ENCODE data around the gene SBF2. TPM values are rescaled to one million over a fixed set of nuclear protein-coding genes. Genes with fewer than 3 reads are reported as not detected.
"Not testable (repeated sequence)": the region's sequence is repeated elsewhere in the genome, so short reads cannot be mapped to it uniquely, and the experiment has no call there.

Gene SBF2
- total RNA-seq, 1 experiment from 2014 or later, result 31.3 TPM

DNA sequence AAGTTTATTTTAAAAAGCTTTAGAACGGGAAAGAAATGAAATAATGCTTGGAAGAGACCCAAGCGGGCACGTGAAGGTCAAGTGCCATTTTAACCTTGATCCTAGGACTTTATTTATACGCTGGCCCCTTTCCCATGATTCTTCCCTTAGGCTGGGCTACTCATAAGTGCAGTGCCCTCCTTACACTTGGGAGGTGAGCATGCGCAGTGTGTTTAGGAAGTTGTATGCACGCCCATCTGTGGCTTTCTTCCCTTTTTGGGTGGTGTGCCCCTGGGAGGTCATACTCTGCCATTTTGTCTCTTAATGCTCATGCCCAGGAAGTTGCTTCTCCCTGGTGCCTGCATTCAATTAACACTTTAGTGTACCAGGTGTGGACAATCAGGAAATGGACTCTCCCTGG, 390.4 kb downstream of the SBF2 start:
- no peaks in the 10 kb centered on the region for H3K9me2 ChIP-seq (replicated peaks; ENCODE audit: low read length)
- no peaks in the 10 kb centered on the region for H3K9me3 ChIP-seq (ENCODE audit: low read length)
- no TSS peak for BruUV-seq (replicated peaks)
- no peak overlapping the region for H3K4me2 ChIP-seq (ENCODE audit: low read length)
- ChIA-PET CTCF (no interaction called here), POLR2A (ENCODE audit: unreplicated experiment) (no interaction called here)
- no peaks in the 10 kb centered on the region for H3K36me3 ChIP-seq (ENCODE audit: low read depth, low read length)
- H3K9ac ChIP-seq (ENCODE audit: low read length), result no peak overlapping the region
- intact Hi-C loops (cut with micrococcal nuclease), result no loop called here
- H2AFZ ChIP-seq (ENCODE audit: low read length), result no peak overlapping the region
- no peak for TF ChIP-seq EZH2phosphoT487 (IDR thresholded peaks at IDR 0.05; ENCODE audit: borderline replicate concordance, low read length)
- TF ChIP-seq, protein P1, sequence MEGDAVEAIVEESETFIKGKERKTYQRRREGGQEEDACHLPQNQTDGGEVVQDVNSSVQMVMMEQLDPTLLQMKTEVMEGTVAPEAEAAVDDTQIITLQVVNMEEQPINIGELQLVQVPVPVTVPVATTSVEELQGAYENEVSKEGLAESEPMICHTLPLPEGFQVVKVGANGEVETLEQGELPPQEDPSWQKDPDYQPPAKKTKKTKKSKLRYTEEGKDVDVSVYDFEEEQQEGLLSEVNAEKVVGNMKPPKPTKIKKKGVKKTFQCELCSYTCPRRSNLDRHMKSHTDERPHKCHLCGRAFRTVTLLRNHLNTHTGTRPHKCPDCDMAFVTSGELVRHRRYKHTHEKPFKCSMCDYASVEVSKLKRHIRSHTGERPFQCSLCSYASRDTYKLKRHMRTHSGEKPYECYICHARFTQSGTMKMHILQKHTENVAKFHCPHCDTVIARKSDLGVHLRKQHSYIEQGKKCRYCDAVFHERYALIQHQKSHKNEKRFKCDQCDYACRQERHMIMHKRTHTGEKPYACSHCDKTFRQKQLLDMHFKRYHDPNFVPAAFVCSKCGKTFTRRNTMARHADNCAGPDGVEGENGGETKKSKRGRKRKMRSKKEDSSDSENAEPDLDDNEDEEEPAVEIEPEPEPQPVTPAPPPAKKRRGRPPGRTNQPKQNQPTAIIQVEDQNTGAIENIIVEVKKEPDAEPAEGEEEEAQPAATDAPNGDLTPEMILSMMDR (conservative IDR thresholded peaks at IDR 0.05; ENCODE audit: low read depth, low read length), result no peak
- TF ChIP-seq EZH2 (IDR thresholded peaks at IDR 0.05; ENCODE audit: low read length, unreplicated experiment), result no peak
- no peak for ATAC-seq
- H3K27ac ChIP-seq (ENCODE audit: low read length), result no peak overlapping the region
- DNase-seq, result no peak
- no peaks in the 10 kb centered on the region for H3K79me2 ChIP-seq (ENCODE audit: low read length)
- no peaks in the 10 kb centered on the region for H4K20me1 ChIP-seq (ENCODE audit: low read length)
- no peak overlapping the region for H3K4me3 ChIP-seq (ENCODE audit: low read length)
- H3K4me1 ChIP-seq (ENCODE audit: insufficient read depth, low read length), result peaks cover 55% of the 10 kb centered on the region
- H3F3A ChIP-seq (ENCODE audit: low read length, unreplicated experiment), result peaks cover 11% of the 10 kb centered on the region
- H3K27me3 ChIP-seq (ENCODE audit: low read length), result no peaks in the 10 kb centered on the region

DNA sequence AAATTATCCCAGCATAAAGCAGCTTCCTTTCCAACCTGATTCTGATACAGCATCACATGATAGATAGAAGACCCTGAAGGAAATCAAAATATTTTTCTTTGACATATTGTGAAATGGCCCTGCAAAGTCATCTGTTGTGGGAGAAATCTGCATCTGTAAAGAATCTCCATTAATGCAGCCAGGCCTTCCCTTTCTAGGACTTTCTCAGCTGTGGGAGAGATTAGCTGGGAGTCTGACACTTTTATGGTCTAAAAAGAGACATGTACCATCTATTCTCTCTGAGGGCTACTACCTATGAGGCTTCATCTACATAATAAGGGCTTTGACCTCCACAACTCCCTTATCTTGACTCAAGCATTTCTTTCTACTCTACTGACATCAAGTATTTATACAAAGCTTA, 392.1 kb downstream of the SBF2 start:
- no peak overlapping the region for H3K27ac ChIP-seq (ENCODE audit: low read length)
- DNase-seq, result no peak
- POLR2A ChIA-PET (ENCODE audit: unreplicated experiment), result interaction anchor here (0.7 kb wide), 1 partner anchor 328 kb away, joined by 3 read pairs; the partner anchor contains the start of gene WEE1

DNA sequence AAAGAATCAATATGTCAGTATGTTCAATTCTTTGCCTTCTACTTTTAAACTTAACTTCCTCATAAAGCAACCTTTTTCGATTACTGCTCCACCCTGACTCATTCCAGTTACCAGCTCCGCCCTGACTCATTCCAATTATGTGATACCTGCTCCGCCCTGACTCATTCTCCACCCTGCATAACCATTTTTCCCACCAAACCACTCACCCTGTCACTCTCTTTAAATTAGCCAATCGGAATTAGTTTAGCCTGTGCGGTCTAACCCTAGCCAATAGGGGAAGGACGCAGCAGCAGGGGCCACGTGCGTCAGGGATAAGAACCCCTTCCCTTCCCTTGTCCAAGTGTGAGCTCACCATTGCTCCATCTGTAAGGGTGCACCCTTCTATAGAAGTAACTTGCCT, 393.8 kb downstream of the SBF2 start:
- H3K27me3 ChIP-seq (ENCODE audit: low read length); H3K36me3 ChIP-seq (ENCODE audit: low read depth, low read length); POLR2A ChIA-PET (ENCODE audit: unreplicated experiment); BruUV-seq (replicated peaks); H3K4me3 ChIP-seq (ENCODE audit: low read length); intact Hi-C loops (cut with micrococcal nuclease); H3F3A ChIP-seq (ENCODE audit: low read length, unreplicated experiment); H2AFZ ChIP-seq (ENCODE audit: low read length); H4K20me1 ChIP-seq (ENCODE audit: low read length); H3K9me3 ChIP-seq (ENCODE audit: low read length); H3K79me2 ChIP-seq (ENCODE audit: low read length); H3K9me2 ChIP-seq (replicated peaks; ENCODE audit: low read length): not testable (repeated sequence)
- Histone ChIP-seq H3K27ac (ENCODE audit: low read length) (peak overlapping the region; percentile 87), H3K4me2 (ENCODE audit: low read length) (peak overlapping the region; percentile 62), H3K9ac (ENCODE audit: low read length) (peak overlapping the region; percentile 51), H3K4me1 (ENCODE audit: insufficient read depth, low read length) (peaks cover 58% of the 10 kb centered on the region)
- CTCF ChIA-PET, result interaction anchor here (0.7 kb wide), 1 partner anchor 304 kb away, joined by 3 read pairs; no protein-coding TSS in a partner anchor
- ATAC-seq (peak; percentile 91), DNase-seq (peak; percentile 91)

More for the DNA sequence above, 392.1 kb downstream of the SBF2 start:
- no peaks in the 10 kb centered on the region for H3K27me3 ChIP-seq (ENCODE audit: low read length)
- TF ChIP-seq, protein P1 (conservative IDR thresholded peaks at IDR 0.05; ENCODE audit: low read depth, low read length), result no peak
- TF ChIP-seq EZH2 (IDR thresholded peaks at IDR 0.05; ENCODE audit: low read length, unreplicated experiment), result no peak
- TF ChIP-seq EZH2phosphoT487 (IDR thresholded peaks at IDR 0.05; ENCODE audit: borderline replicate concordance, low read length), result no peak
- H4K20me1 ChIP-seq (ENCODE audit: low read length), result no peaks in the 10 kb centered on the region
- no peaks in the 10 kb centered on the region for H3K9me2 ChIP-seq (replicated peaks; ENCODE audit: low read length)
- ATAC-seq, result no peak
- no peak overlapping the region for H3K4me2 ChIP-seq (ENCODE audit: low read length)
- intact Hi-C loops (cut with micrococcal nuclease), result no loop called here
- CTCF ChIA-PET, result no interaction called here
- BruUV-seq (replicated peaks), result no TSS peak
- no peaks in the 10 kb centered on the region for H3K9me3 ChIP-seq (ENCODE audit: low read length)
- H2AFZ ChIP-seq (ENCODE audit: low read length), result no peak overlapping the region
- H3K9ac ChIP-seq (ENCODE audit: low read length), result no peak overlapping the region
- H3K79me2 ChIP-seq (ENCODE audit: low read length), result no peaks in the 10 kb centered on the region
- H3K36me3 ChIP-seq (ENCODE audit: low read depth, low read length), result no peaks in the 10 kb centered on the region
- H3K4me3 ChIP-seq (ENCODE audit: low read length), result no peak overlapping the region
- H3F3A ChIP-seq (ENCODE audit: low read length, unreplicated experiment), result peaks cover 11% of the 10 kb centered on the region
- peaks cover 60% of the 10 kb centered on the region for H3K4me1 ChIP-seq (ENCODE audit: insufficient read depth, low read length)
